K562 (cell line): ENCODE data around the gene GLIPR1. TPM values are rescaled to one million over a fixed set of nuclear protein-coding genes. Genes with fewer than 3 reads are reported as not detected.

Experiments used
- ATAC-seq: fragments of 200-7000 bp; cut with Tn5 transposase; 3 replicates; pipeline ENCODE4 v1.9.1; 2020; ENCODE audit warnings: moderate library complexity
- BruUV-seq: library from RNA; stranded (reverse); fragments of 400-500 nt; replicated peaks from 2 replicates; lab custom pipeline; 2021; lab: Mats Ljungman, UMichigan
- CTCF ChIA-PET: fragments of 300-600 bp; formaldehyde crosslinking; extraction: SDS; loops from one replicate; lab custom pipeline; 2021; ENCODE audit warnings: low intra/inter-chr PET ratio; lab: Yijun Ruan, JAX
- POLR2A ChIA-PET: fragments of 300-600, 350-650 bp; sonication (Branson Sonifier 250); formaldehyde crosslinking; extraction: SDS; loops from one replicate; lab custom pipeline; 2021; ENCODE audit warnings: antibody characterized with exemption, inconsistent platforms; lab: Yijun Ruan, JAX
- DNase-seq, 4 experiments: peaks; one replicate each; pipeline versions ENCODE4 v3.0.0 to v3.0.0-alpha.2; 2011 to 2018; ENCODE audit warnings: low spot score in 3 of 4, mixed read lengths in 3 of 4; ENCODE audit errors: extremely low read depth in 1 of 4
- FAIRE-seq: peaks from 2 replicates; lab custom pipeline; 2011; peaks lifted over from hg19 to GRCh38; lab: Jason Lieb, UNC
- H2AFZ ChIP-seq: 2 replicates; pipeline ENCODE4 v1.6.0; 2011; ENCODE audit warnings: low read depth, low read length, control low read depth, inconsistent platforms
- H3K27ac ChIP-seq: fragments of 200-600 bp; 3 replicates; pipeline ENCODE4 v1.8.0; 2011; ENCODE audit warnings: low read depth, mild to moderate bottlenecking, control low read depth, inconsistent platforms, low read length, moderate library complexity, mixed read lengths; ENCODE audit errors: extremely low read depth
- H3K27me3 ChIP-seq, 2 experiments: fragments of 300-600 bp in 1 of 2; 2 replicates in 1 of 2; 3 replicates in 1 of 2; pipeline versions ENCODE4 v1.6.0 to v1.8.0; 2011; ENCODE audit warnings: inconsistent platforms in 2 of 2, low read length in 2 of 2, mild to moderate bottlenecking in 1 of 2, mixed read lengths in 1 of 2, moderate library complexity in 1 of 2; ENCODE audit not compliant: control insufficient read depth in 2 of 2, insufficient read depth in 2 of 2
- H3K36me3 ChIP-seq: fragments of 300-600 bp; 3 replicates; pipeline ENCODE4 v1.8.0; 2011; ENCODE audit warnings: mild to moderate bottlenecking, low read length, inconsistent platforms; ENCODE audit not compliant: control insufficient read depth, insufficient read depth
- H3K4me1 ChIP-seq, 2 experiments: fragments of 200-600 bp in 1 of 2; replicated peaks in 1 of 2; 2 replicates in 1 of 2; 3 replicates in 1 of 2; pipeline versions ENCODE4 v1.5.1 to v1.8.0; 2011; ENCODE audit warnings: inconsistent platforms in 2 of 2, low read length in 2 of 2, mild to moderate bottlenecking in 1 of 2, mixed read lengths in 1 of 2, moderate library complexity in 1 of 2; ENCODE audit not compliant: control insufficient read depth in 2 of 2, insufficient read depth in 2 of 2
- H3K4me2 ChIP-seq: 2 replicates; pipeline ENCODE4 v1.6.1; 2011; ENCODE audit warnings: low read length, control low read depth, inconsistent platforms, mixed read lengths; ENCODE audit not compliant: insufficient read depth
- H3K4me3 ChIP-seq: fragments of 200-600 bp; sonication (generic), shearing (Covaris generic); 2 replicates; pipeline ENCODE4 v1.5.1; 2016; ENCODE audit warnings: control low read depth, inconsistent platforms
- H3K79me2 ChIP-seq: fragments of 200-600 bp; 3 replicates; pipeline ENCODE4 v1.8.0; 2011; ENCODE audit warnings: low read length, inconsistent platforms; ENCODE audit not compliant: control insufficient read depth, insufficient read depth
- H3K9ac ChIP-seq, 2 experiments: 2 replicates each; pipeline versions ENCODE4 v1.6.0 to v1.6.1; 2011; ENCODE audit warnings: low read depth in 2 of 2, low read length in 2 of 2, control low read depth in 1 of 2, inconsistent platforms in 1 of 2, mild to moderate bottlenecking in 1 of 2, mixed read lengths in 1 of 2; ENCODE audit not compliant: insufficient read depth in 1 of 2
- H3K9me1 ChIP-seq: one replicate; pipeline ENCODE4 v1.6.0; 2011; ENCODE audit warnings: inconsistent platforms, mild to moderate bottlenecking, low read length, moderate library complexity; ENCODE audit not compliant: control insufficient read depth, insufficient read depth
- H3K9me3 ChIP-seq: replicated peaks from 2 replicates; pipeline ENCODE4 v1.5.1; 2011; ENCODE audit warnings: low read depth, low read length, inconsistent platforms; ENCODE audit not compliant: control insufficient read depth, insufficient read depth
- H4K20me1 ChIP-seq: replicated peaks from 2 replicates; pipeline ENCODE4 v1.6.1; 2011; ENCODE audit warnings: low read length, inconsistent platforms, mixed read lengths; ENCODE audit not compliant: control insufficient read depth, insufficient read depth
- BCOR ChIP-seq: fragments of 450-650 bp; IDR thresholded peaks from 2 replicates; pipeline ENCODE4 v1.6.1; 2016
- ZKSCAN1 ChIP-seq: fragments of 150-350 bp; IDR thresholded peaks from 2 replicates; pipeline ENCODE4 v1.6.1; 2016; ENCODE audit warnings: low read depth, low read length
- ZNF133 ChIP-seq: fragments of 250-450 bp; sonication (Bioruptor Pico); IDR thresholded peaks from 2 replicates; pipeline ENCODE4 v1.4.0; 2020; ENCODE audit warnings: mild to moderate bottlenecking
- WGBS: fragments of 100-300 bp; shearing (Covaris generic); methylation state at CpG from one replicate; pipeline ENCODE4 v1.1.6; 2016; ENCODE audit warnings: low coverage, mixed read lengths; ENCODE audit not compliant: insufficient coverage; ENCODE audit errors: missing lambda C conversion rate; 5-methylcytosine and 5-hydroxymethylcytosine counted together
- in situ Hi-C: fragments of 300-500 bp; cut with MboI; formaldehyde crosslinking; loops from 4 replicates; pipeline ENCODE4 v1.15.0; 2018; ENCODE audit warnings: inconsistent platforms, mixed read lengths
- intact Hi-C: fragments of 100-400 bp; cut with micrococcal nuclease; formaldehyde crosslinking; loops from 2 replicates; pipeline ENCODE4 v1.14.2; 2022
- polyA plus RNA-seq, 8 experiments: library from polyadenylated mRNA; depleted of rRNA in 4 of 8; stranded (reverse) in 5 of 8; unstranded in 3 of 8; fragments of >200 nt; fragmentation: Nextera tagmentation in 2 of 8; fragmentation: Illumina TruSeq in 1 of 8; extraction: Ambion mirVana in 2 of 8; extraction: Trizol in 1 of 8; gene quantifications; 2 replicates each; pipeline versions ENCODE4 v1.2.1 to v1.2.3, GENCODE V29; 2011 to 2014; ENCODE audit warnings: inconsistent platforms in 1 of 8, missing spikeins in 1 of 8
- total RNA-seq, 7 experiments: library from RNA; depleted of rRNA in 6 of 7; stranded (reverse); fragments of >200 nt in 6 of 7; fragmentation: Illumina TruSeq in 2 of 7; extraction: Trizol in 2 of 7; gene quantifications; 2 replicates each; pipeline versions ENCODE4 v1.2.1 to v1.2.3, GENCODE V29; 2011 to 2021; ENCODE audit warnings: low replicate concordance in 1 of 7
- TF ChIP-seq, protein P1 (sequence below): fragments of 450-650 bp; formaldehyde crosslinking; conservative IDR thresholded peaks from 2 replicates; pipeline ENCODE4 v1.4.0; 2022; ENCODE audit warnings: mild to moderate bottlenecking, missing genetic modification characterization
- TF ChIP-seq, protein P2 (sequence below): sonication (generic); formaldehyde crosslinking; IDR thresholded peaks from 2 replicates; pipeline ENCODE4 v1.8.0; 2022; ENCODE audit warnings: missing genetic modification reagents, mild to moderate bottlenecking, borderline replicate concordance
- TF ChIP-seq, protein P3 (sequence below): sonication (generic); formaldehyde crosslinking; IDR thresholded peaks from 2 replicates; pipeline ENCODE4 v1.4.0; 2020; ENCODE audit warnings: mild to moderate bottlenecking, missing genetic modification reagents

GLIPR1 gene
- total and polyA plus RNA-seq, 9 of the 15 experiments (the other 6 are each of a cell fraction or from before 2014, with no cell fraction given), result 0.26 to 2.1 (median 1.2) TPM

DNA sequence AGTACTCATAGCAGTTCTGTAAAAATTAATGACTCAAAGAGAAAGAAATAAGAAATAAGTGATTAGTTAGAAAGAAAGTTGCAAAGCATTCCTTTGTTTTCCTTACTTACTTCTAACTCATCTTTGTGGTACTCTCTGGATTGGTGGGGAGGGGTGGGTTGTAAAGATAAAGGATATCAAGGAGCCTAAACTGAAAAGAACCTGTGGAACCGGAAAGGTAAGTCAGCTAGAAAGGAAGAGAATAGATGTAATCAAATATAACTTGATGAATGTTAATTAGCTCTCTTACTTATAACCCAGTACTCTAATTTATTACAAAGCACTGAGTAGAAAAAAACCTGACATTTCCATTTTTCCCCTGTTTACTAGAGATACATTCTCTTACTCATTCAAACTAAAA lies 68.3 kb downstream of the GLIPR1 start:
- TF ChIP-seq ZNF133 (no peak), ZKSCAN1 (no peak), BCOR (no peak)
- TF ChIP-seq, protein P1, sequence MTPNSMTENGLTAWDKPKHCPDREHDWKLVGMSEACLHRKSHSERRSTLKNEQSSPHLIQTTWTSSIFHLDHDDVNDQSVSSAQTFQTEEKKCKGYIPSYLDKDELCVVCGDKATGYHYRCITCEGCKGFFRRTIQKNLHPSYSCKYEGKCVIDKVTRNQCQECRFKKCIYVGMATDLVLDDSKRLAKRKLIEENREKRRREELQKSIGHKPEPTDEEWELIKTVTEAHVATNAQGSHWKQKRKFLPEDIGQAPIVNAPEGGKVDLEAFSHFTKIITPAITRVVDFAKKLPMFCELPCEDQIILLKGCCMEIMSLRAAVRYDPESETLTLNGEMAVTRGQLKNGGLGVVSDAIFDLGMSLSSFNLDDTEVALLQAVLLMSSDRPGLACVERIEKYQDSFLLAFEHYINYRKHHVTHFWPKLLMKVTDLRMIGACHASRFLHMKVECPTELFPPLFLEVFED (CRISPR knock-in tag), result no peak
- TF ChIP-seq, protein P2, sequence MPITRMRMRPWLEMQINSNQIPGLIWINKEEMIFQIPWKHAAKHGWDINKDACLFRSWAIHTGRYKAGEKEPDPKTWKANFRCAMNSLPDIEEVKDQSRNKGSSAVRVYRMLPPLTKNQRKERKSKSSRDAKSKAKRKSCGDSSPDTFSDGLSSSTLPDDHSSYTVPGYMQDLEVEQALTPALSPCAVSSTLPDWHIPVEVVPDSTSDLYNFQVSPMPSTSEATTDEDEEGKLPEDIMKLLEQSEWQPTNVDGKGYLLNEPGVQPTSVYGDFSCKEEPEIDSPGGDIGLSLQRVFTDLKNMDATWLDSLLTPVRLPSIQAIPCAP (CRISPR knock-in tag), result no peak
- TF ChIP-seq, protein P3, sequence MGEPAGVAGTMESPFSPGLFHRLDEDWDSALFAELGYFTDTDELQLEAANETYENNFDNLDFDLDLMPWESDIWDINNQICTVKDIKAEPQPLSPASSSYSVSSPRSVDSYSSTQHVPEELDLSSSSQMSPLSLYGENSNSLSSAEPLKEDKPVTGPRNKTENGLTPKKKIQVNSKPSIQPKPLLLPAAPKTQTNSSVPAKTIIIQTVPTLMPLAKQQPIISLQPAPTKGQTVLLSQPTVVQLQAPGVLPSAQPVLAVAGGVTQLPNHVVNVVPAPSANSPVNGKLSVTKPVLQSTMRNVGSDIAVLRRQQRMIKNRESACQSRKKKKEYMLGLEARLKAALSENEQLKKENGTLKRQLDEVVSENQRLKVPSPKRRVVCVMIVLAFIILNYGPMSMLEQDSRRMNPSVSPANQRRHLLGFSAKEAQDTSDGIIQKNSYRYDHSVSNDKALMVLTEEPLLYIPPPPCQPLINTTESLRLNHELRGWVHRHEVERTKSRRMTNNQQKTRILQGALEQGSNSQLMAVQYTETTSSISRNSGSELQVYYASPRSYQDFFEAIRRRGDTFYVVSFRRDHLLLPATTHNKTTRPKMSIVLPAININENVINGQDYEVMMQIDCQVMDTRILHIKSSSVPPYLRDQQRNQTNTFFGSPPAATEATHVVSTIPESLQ, result no peak
- in situ Hi-C loops (no loop called here), intact Hi-C loops (no loop called here)
- Histone ChIP-seq H3K79me2 (no peaks in the 10 kb centered on the region), H3K36me3 (no peaks in the 10 kb centered on the region), H3K9me1 (no peaks in the 10 kb centered on the region), H3K4me2 (no peak overlapping the region), H4K20me1 (no peaks in the 10 kb centered on the region), H3K27me3 (no peaks in the 10 kb centered on the region), H3K9ac (no peak overlapping the region), H3K4me3 (no peak overlapping the region), H2AFZ (no peak overlapping the region), H3K27ac (no peak overlapping the region), H3K9me3 (no peaks in the 10 kb centered on the region; the same call in 1 of the 2 replicates), H3K4me1 (no peaks in the 10 kb centered on the region)
- no peak for DNase-seq
- 0% methylated on average over 1 of the region's 1 CpG for WGBS
- ATAC-seq, result no peak
- POLR2A ChIA-PET, result no interaction called here
- no TSS peak for BruUV-seq
- FAIRE-seq, result no peak
- CTCF ChIA-PET, result no interaction called here
